Breast epithelium (tissue), 3 donors: ENCODE results near the gene SRP9.
"Not testable (repeated sequence)": the region's sequence is repeated elsewhere in the genome, so short reads cannot be mapped to it uniquely, and the experiment has no call there.

Experiments used
- CTCF ChIP-seq, 3 donors: fragments of 450-650 bp; IDR thresholded peaks; one replicate each; pipeline ENCODE4 v1.5.1; 2016 to 2017; ENCODE audit warnings: antibody characterized with exemption in 3 of 3, mild to moderate bottlenecking in 3 of 3, moderate library complexity in 3 of 3
- POLR2A ChIP-seq: fragments of 450-650 bp; IDR thresholded peaks from one replicate; pipeline ENCODE4 v1.6.1; 2016; ENCODE audit warnings: antibody characterized with exemption, mild to moderate bottlenecking, moderate library complexity
- POLR2AphosphoS5 ChIP-seq, 3 donors: sonication (generic); formaldehyde crosslinking; IDR thresholded peaks; one replicate each; pipeline ENCODE4 v1.6.1; 2017; ENCODE audit warnings: antibody characterized with exemption in 3 of 3

GRCh38 chr1:225761395-225761794, 16.2 kb upstream of the SRP9 start:
- not testable (repeated sequence) for TF ChIP-seq CTCF (IDR thresholded peaks at IDR 0.05); POLR2A
- peak in 1 of 3 donors; percentile 28 for TF ChIP-seq POLR2AphosphoS5 (IDR thresholded peaks at IDR 0.05)
